AG04450 (cell line): ENCODE results near the gene TTLL9. TPM values are rescaled to one million over a fixed set of nuclear protein-coding genes. Genes with fewer than 3 reads are reported as not detected.

Experiments
- polyA plus RNA-seq: library from polyadenylated mRNA; depleted of rRNA; stranded (reverse); fragments of >200 nt; gene quantifications from 2 replicates; pipeline ENCODE4 v1.2.3, GENCODE V29; 2011; rRNA removed
- small RNA-seq: library from RNA; depleted of rRNA; stranded (forward); fragments of <200 nt; gene quantifications from one replicate; pipeline ENCODE3, GENCODE V24; 2012; ENCODE audit warnings: low read depth; ENCODE audit not compliant: insufficient read length

The TTLL9 gene
- polyA plus RNA-seq, 1 experiment: not detected

Small RNA genes lying within 50 kb of the gene (small RNA-seq; reads per million reads assigned to genes)
- gene RNU1-94P: 2.2 reads per million

Other genes starting within 250 kb of the TTLL9 start
- not detected in 2 replicates for gene COX4I2, start 232.7 kb upstream of the TTLL9 start, polyA plus RNA-seq
- 57.5 and 58.6 TPM in 2 replicates for gene BCL2L1, start 147.8 kb upstream of the TTLL9 start, polyA plus RNA-seq
- 19.8 and 24.4 TPM in 2 replicates for gene TPX2, start 131.3 kb upstream of the TTLL9 start, polyA plus RNA-seq
- not detected in 2 replicates for gene MYLK2, start 51.3 kb upstream of the TTLL9 start, polyA plus RNA-seq
- not detected in 2 replicates for gene FOXS1, start 25.0 kb upstream of the TTLL9 start, polyA plus RNA-seq
- gene DUSP15, start 107 bp upstream of the TTLL9 start, polyA plus RNA-seq: not detected in 2 replicates
- gene PDRG1, start 81.4 kb downstream of the TTLL9 start, polyA plus RNA-seq: 13.1 and 13.2 TPM in 2 replicates
- not detected in 2 replicates for gene XKR7, start 97.5 kb downstream of the TTLL9 start, polyA plus RNA-seq
- gene CCM2L, start 139.8 kb downstream of the TTLL9 start, polyA plus RNA-seq: not detected in 2 replicates
- gene HCK, start 181.6 kb downstream of the TTLL9 start, polyA plus RNA-seq: not detected in 2 replicates
- gene TM9SF4, start 239.1 kb downstream of the TTLL9 start, polyA plus RNA-seq: 75.6 and 83.9 TPM in 2 replicates